Heart right ventricle (tissue), 16 donors: ENCODE measurements around the gene SMCO4. TPM values are rescaled to one million over a fixed set of nuclear protein-coding genes. Genes with fewer than 3 reads are reported as not detected.

Experiments used
- ATAC-seq, 8 donors: fragments of 200-7000 bp; cut with Tn5 transposase; one replicate each; pipeline ENCODE4 v1.9.1; 2020; ENCODE audit warnings: mild to moderate bottlenecking in 8 of 8, moderate library complexity in 8 of 8, moderate number of reproducible peaks in 1 of 8
- DNase-seq, 2 donors: peaks; one replicate each; pipeline ENCODE4 v3.0.0-alpha.2; 2020
- H3K27ac ChIP-seq, 10 donors: fragments of 200-600 bp; sonication (generic) in 2 of 10; one replicate each; pipeline versions ENCODE4 v1.5.0 to v1.8.0; 2020 to 2022; ENCODE audit warnings: mild to moderate bottlenecking in 3 of 10
- H3K27me3 ChIP-seq, 7 donors: fragments of 200-600 bp; one replicate each; pipeline ENCODE4 v1.8.0; 2021 to 2022; ENCODE audit warnings: mild to moderate bottlenecking in 2 of 7
- H3K36me3 ChIP-seq, 9 donors: fragments of 200-600 bp; sonication (generic) in 1 of 9; one replicate each; pipeline versions ENCODE4 v1.5.0 to v1.8.0; 2020 to 2022; ENCODE audit warnings: mild to moderate bottlenecking in 2 of 9
- H3K4me1 ChIP-seq, 9 donors: fragments of 200-600 bp; sonication (generic) in 1 of 9; one replicate each; pipeline versions ENCODE4 v1.5.0 to v1.8.0; 2020 to 2022; ENCODE audit warnings: mild to moderate bottlenecking in 4 of 9
- H3K4me3 ChIP-seq, 10 donors: fragments of 200-600 bp; sonication (generic) in 2 of 10; one replicate each; pipeline versions ENCODE4 v1.5.0 to v1.8.0; 2020 to 2022; ENCODE audit warnings: mild to moderate bottlenecking in 7 of 10, moderate library complexity in 2 of 10
- H3K9me3 ChIP-seq, 11 donors: fragments of 200-600 bp in 10 of 11; sonication (generic) in 2 of 11; one replicate each; pipeline versions ENCODE4 v1.5.0 to v1.8.0; 2013 to 2022; ENCODE audit warnings: mild to moderate bottlenecking in 2 of 11, control low read depth in 1 of 11, moderate library complexity in 1 of 11
- CTCF ChIP-seq, 9 donors: fragments of 200-600 bp; sonication (generic) in 2 of 9; IDR thresholded peaks; one replicate each; pipeline versions ENCODE4 v1.5.0 to v1.8.0; 2021 to 2022; ENCODE audit warnings: antibody characterized with exemption in 9 of 9, mild to moderate bottlenecking in 5 of 9, moderate library complexity in 1 of 9
- WGBS, 2 donors: extraction: QIAGEN DNeasy Blood & Tissue Kit; methylation state at CpG; one replicate each; pipeline ENCODE4 v1.1.7; 2013; ENCODE audit warnings: inconsistent platforms in 1 of 2; 5-methylcytosine and 5-hydroxymethylcytosine counted together
- intact Hi-C, 10 donors: fragments of 100-400 bp; cut with DNase I; formaldehyde crosslinking; loops; one replicate each; pipeline versions ENCODE4 v1.11.1 to v1.14.2; 2022
- polyA plus RNA-seq, 2 donors: library from polyadenylated mRNA; stranded (reverse); fragments of 200-250 nt; gene quantifications; one replicate each; pipeline ENCODE4 v1.2.3, GENCODE V29; 2013
- total RNA-seq, 10 donors: library from RNA; stranded (reverse); fragmentation: NEBNext Ultra II Directional in 3 of 10; extraction: Animal tissue kit (Norgen Biotek cat#: 25700) in 3 of 10; gene quantifications; one replicate each; pipeline versions ENCODE4 v1.2.1 to v1.2.4, GENCODE V29; 2021 to 2023
- donor health status: Arrhythmogenic right ventricular cardiomyopathy.
- donor health status: ischemic (EF 13 %, LVEDD 7.1; RV severe dilation, severe dysfunction).
- donor health status: healthy with polysubstance abuse.
- donor health status: DM: no; HTN: yes; CAD: no.
- donor health status: DM: no; HTN: no; CAD: no.
- donor health status: ischemic (EF 25% LVEDD 6.9; RV normal size, moderate dysfunction).
- donor health status: ischemic (EF 25% LVEDD 5.7; RV mildly dilated, moderate dysfunction).
- donor health status: healthy.
- donor health status: DM: yes; HTN: yes; CAD: no.
- donor health status: Ischemic cardiomyopathy.
- donor health status: ischemic (EF 35%, LVEDD 5.7; RV mildly dilated, moderate dysfunction).
- donor health status: nonischemic (EF 11% LVEDD 7.7; RV severe dilation, severe dysfunction).
- donor health status: DM: yes; HTN: yes; CAD: no.
- donor health status: PGD.
- donor health status: ischemic (EF 29% LVEDD 5.4; RV normal size, mild dysfunction).
- donor health status: nonischemic (EF 23%, LVEDD 6.1; RV moderate dilation, normal function).

The SMCO4 gene
- total and polyA plus RNA-seq, 12 donors: 23.1 to 85.5 (median 44.8) TPM

GRCh38 chr11:93528757-93529645, 14.2 kb downstream of the SMCO4 start:
- WGBS, 2 donors: 15 to 20% methylated on average over 10 of the region's 10 CpGs
- Histone ChIP-seq H3K4me1 (peaks cover 19 to 95% (median 82%) of the 10 kb centered on the region in 9 donors), H3K36me3 (no peaks in the 10 kb centered on the region), H3K9me3 (no peaks in the 10 kb centered on the region), H3K27ac (peak overlapping the region; percentile 63 to 92 (median 82)), H3K4me3 (peak overlapping the region in 4 of 10 donors; percentile 8 to 18 (median 12)), H3K27me3 (no peaks in the 10 kb centered on the region)
- DNase-seq (no peak), ATAC-seq (peak; percentile 23 to 74 (median 60))
- intact Hi-C loops: no loop called here
- TF ChIP-seq CTCF (IDR thresholded peaks at IDR 0.05): no peak

- peak in 1 of 2 donors; percentile 32 for DNase-seq
- Histone ChIP-seq H3K27ac (peak overlapping the region; percentile 63 to 92 (median 82)), H3K9me3 (no peaks in the 10 kb centered on the region), H3K4me3 (no peak overlapping the region), H3K4me1 (peaks cover 19 to 94% (median 84%) of the 10 kb centered on the region in 9 donors), H3K36me3 (no peaks in the 10 kb centered on the region), H3K27me3 (no peaks in the 10 kb centered on the region)
- ATAC-seq: peak in 5 of 8 donors; percentile 14 to 64 (median 33)
- intact Hi-C loops: no loop called here
- TF ChIP-seq CTCF (IDR thresholded peaks at IDR 0.05): no peak
- WGBS, 2 donors: 40 to 48% methylated on average over 4 of the region's 4 CpGs
Observed at GRCh38 chr11:93528252-93528651, 14.9 kb downstream of the SMCO4 start.

GRCh38 chr11:93526641-93527583, 16.3 kb downstream of the SMCO4 start:
- WGBS, 2 donors: 83 to 87% methylated on average over 8 of the region's 8 CpGs
- no peak for TF ChIP-seq CTCF (IDR thresholded peaks at IDR 0.05)
- no peak for DNase-seq
- intact Hi-C loops: no loop called here
- Histone ChIP-seq H3K27me3 (no peaks in the 10 kb centered on the region), H3K36me3 (no peaks in the 10 kb centered on the region), H3K4me3 (no peak overlapping the region), H3K4me1 (peaks cover 19 to 96% (median 73%) of the 10 kb centered on the region in 9 donors), H3K27ac (peak overlapping the region in 4 of 10 donors; percentile 11 to 88 (median 30)), H3K9me3 (no peaks in the 10 kb centered on the region)
- no peak for ATAC-seq

- peak overlapping the region in 5 of 10 donors; percentile 11 to 88 (median 42) for H3K27ac ChIP-seq
- no peak overlapping the region for H3K4me3 ChIP-seq
- H3K9me3 ChIP-seq: no peaks in the 10 kb centered on the region
- ATAC-seq (no peak), DNase-seq (no peak)
- intact Hi-C loops: no loop called here
- 67 to 71% methylated on average over 3 of the region's 3 CpGs for WGBS, 2 donors
- peaks cover 19 to 94% (median 72%) of the 10 kb centered on the region in 9 donors for H3K4me1 ChIP-seq
- no peak for TF ChIP-seq CTCF (IDR thresholded peaks at IDR 0.05)
- no peaks in the 10 kb centered on the region for H3K36me3 ChIP-seq
- H3K27me3 ChIP-seq: no peaks in the 10 kb centered on the region
Observed at GRCh38 chr11:93526346-93526633, 16.9 kb downstream of the SMCO4 start.
